Epithelial cell of proximal tubule (primary cell): ENCODE measurements around the gene HIVEP3. TPM values are rescaled to one million over a fixed set of nuclear protein-coding genes. Genes with fewer than 3 reads are reported as not detected.

Experiments used
- DNase-seq: peaks from one replicate; pipeline ENCODE4 v3.0.0-alpha.2; 2011; ENCODE audit warnings: low read depth
- H3K4me3 ChIP-seq: 2 replicates; pipeline ENCODE4 v1.5.1; 2011; ENCODE audit warnings: low read depth, mild to moderate bottlenecking, low read length
- total RNA-seq: library from RNA; depleted of rRNA; stranded (reverse); fragments of >200 nt; gene quantifications from 2 replicates; pipeline ENCODE4 v1.2.3, GENCODE V29; 2015
- TF ChIP-seq, protein P1 (sequence below): conservative IDR thresholded peaks from 2 replicates; pipeline ENCODE4 v1.5.1; 2012; ENCODE audit warnings: low read depth, mild to moderate bottlenecking, low read length

HIVEP3 gene
- total RNA-seq, 1 donor from 2014 or later: 3.9 TPM

DNA sequence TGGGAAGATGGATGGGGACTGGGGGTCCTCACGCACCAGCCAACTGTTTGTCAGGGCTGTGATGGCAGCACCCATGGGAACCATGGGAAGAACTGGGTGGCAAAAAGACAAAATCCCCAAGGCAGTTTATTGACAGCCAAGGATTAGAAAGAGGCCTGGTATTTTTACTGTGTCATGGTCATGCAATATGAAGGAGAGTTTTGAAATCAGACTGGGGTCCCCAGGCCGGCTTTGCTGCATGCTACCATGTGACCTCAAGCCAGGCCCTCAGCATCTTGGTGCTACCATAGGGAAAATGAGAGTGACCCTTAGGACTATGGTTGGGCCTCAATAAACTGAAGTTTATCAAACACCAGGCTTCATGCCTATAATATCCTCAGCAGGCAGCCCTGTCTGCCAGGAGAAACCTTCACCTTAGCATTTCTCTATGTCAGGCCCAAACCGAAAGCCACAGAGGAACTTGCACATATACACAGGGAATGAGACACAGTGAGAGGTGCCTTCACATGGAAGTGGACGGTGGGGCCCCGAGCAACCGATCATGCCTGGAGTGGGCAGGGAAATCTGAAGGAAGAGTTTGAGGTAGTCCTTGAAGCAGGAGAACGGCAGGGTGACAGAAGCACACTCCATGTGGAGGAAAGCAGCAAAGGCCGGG lies 203.2 kb downstream of the HIVEP3 start:
- H3K4me3 ChIP-seq: no peak overlapping the region
- no peak for DNase-seq
- TF ChIP-seq, protein P1, sequence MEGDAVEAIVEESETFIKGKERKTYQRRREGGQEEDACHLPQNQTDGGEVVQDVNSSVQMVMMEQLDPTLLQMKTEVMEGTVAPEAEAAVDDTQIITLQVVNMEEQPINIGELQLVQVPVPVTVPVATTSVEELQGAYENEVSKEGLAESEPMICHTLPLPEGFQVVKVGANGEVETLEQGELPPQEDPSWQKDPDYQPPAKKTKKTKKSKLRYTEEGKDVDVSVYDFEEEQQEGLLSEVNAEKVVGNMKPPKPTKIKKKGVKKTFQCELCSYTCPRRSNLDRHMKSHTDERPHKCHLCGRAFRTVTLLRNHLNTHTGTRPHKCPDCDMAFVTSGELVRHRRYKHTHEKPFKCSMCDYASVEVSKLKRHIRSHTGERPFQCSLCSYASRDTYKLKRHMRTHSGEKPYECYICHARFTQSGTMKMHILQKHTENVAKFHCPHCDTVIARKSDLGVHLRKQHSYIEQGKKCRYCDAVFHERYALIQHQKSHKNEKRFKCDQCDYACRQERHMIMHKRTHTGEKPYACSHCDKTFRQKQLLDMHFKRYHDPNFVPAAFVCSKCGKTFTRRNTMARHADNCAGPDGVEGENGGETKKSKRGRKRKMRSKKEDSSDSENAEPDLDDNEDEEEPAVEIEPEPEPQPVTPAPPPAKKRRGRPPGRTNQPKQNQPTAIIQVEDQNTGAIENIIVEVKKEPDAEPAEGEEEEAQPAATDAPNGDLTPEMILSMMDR: no peak

DNA sequence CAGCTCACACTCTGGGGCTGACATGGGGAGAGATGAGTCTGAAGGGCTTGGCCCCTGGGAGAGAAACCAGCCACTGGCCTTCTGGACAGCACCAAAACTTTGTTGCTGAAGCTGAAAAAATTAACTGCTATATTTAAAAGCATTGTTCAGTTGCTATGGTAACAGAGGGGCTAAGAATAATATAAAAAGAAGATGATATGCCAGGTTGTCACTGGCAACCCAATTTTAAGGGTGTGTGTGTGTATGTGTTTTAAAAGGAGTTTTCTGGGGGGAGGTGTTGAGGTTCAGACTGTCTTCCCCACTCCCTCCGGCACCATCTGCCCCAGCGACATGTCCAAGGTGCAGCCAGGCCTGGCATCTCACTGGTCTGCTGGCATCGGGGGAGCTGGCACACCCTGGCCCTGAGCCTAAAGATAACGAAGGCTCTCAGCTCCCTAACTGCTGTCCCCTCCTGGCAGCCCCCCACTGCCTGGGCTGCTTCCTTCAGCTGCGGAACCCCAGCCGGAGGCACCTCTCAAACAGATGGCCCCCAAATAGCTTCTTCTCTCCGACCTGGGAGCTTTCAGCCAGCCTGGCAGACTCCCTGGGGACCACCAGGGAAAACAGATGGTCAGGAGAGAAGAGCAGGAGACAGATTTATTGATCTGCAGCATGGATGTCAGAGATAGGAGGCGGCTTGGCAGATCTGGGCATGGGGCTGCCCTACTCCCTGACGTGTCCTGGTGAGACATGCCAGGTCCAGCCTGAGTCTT lies 203.9 kb downstream of the HIVEP3 start:
- no peak overlapping the region for H3K4me3 ChIP-seq
- DNase-seq: no peak
- TF ChIP-seq, protein P1: no peak

DNA sequence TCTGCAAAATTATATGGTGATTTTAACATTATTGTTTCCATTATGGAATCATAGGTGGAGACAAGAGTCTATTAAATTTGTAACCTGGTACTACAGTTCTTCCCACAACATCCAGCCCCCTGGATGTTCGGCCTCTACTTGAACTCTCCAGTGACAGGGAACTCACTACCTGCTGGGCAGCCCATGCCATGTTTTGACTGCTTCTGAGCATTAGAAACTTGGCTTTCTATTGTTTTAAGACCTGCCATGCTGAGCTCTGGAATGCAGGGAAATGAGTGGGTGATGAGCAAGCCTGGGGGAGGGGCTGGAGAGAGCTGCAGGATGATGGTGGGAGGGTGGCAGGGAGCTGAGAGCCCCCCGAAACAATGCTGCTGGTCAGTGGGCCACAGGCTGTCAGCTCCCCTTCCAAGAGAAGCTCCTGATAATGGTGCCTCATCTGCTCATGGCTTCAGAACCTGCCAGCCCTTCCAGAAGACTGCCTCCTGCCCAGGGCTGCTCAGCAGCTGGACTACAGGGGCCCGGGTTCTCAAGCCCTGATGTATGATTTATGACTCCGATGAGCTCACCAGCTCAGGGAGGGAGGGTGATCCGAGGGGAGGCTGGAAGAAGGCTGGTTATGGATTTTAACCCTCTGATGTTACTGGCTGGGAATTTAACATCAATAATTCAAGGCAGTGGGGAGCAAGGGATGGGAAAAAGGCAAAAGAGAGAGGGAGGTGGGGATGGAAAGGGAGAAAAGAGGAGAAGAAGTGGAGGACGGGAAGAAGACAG lies 205.0 kb downstream of the HIVEP3 start:
- DNase-seq: peak; percentile 13
- H3K4me3 ChIP-seq: no peak overlapping the region
- TF ChIP-seq, protein P1: no peak

DNA sequence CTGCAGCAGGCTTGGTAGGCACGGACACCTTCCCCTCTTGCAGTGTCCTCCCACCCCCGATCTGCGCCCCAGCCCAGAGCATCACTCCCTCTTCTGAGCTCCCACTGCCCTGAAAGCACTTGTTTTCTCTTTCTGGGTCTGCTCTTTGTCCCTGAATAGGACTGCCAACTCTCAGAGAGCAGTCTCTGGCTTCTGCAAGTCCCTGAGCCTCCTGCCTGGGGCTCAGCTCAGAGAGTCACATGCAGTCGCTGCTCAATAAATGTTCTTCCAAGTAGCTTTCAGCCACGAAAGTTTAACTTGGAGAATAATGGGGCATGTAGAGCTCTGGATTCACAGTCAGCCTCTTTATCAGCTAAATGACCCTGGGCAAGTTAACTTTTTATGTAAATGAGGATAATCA lies 205.6 kb downstream of the HIVEP3 start:
- TF ChIP-seq, protein P1: no peak
- H3K4me3 ChIP-seq: no peak overlapping the region
- no peak for DNase-seq

DNA sequence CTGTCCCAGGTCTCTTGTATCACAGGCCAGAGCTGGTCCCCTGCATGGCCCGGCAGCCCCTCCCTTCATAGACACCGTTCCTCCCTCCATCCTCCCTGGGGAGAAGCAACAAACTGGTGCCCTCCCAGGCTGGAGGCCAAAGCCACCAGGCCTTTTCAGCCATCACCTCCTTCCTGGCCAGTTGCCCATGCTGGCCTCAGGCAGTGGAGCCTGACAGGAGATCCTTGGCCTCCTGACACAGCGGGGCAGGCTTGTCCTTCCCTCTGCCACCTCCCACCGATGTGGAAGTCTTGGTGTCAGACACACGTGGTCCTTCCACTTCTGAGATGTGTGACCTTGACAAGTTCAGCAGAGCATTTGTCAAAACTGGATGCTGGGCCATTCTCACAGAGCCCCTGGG lies 206.0 kb downstream of the HIVEP3 start:
- DNase-seq: no peak
- no peak overlapping the region for H3K4me3 ChIP-seq
- TF ChIP-seq, protein P1: no peak

DNA sequence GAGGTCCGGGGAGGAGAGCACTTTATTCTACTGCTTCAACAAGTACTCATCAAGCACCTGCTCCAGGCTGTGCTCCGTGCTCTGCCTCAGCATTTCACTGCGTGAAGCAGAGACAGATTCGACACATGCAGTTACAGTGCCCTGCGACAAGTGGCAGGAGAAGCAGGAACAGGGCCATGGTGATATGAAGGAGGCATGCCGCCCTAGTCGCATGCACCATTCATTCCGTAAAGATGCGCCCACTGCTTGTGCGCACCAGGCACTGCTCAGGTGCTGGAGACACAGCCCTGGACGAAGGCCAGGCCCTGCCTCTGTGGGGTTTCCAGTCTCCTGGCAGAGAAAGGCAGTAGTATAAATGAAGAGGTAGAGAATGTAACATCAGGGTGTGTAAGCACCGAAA lies 206.6 kb downstream of the HIVEP3 start:
- H3K4me3 ChIP-seq: no peak overlapping the region
- TF ChIP-seq, protein P1: no peak
- DNase-seq: no peak
